Stimulated activated CD4-positive, alpha-beta T cell treated with anti-CD3 and anti-CD28 coated beads, Interleukin-4, amount 100 ng/mL, for 1 hour (primary cell): ENCODE results near the gene SNRPA.
"Not testable (repeated sequence)": the region's sequence is repeated elsewhere in the genome, so short reads cannot be mapped to it uniquely, and the experiment has no call there.

Source experiments
- DNase-seq: peaks from one replicate; pipeline ENCODE4 v3.0.0-alpha.2; 2020

SNRPA gene

DNA sequence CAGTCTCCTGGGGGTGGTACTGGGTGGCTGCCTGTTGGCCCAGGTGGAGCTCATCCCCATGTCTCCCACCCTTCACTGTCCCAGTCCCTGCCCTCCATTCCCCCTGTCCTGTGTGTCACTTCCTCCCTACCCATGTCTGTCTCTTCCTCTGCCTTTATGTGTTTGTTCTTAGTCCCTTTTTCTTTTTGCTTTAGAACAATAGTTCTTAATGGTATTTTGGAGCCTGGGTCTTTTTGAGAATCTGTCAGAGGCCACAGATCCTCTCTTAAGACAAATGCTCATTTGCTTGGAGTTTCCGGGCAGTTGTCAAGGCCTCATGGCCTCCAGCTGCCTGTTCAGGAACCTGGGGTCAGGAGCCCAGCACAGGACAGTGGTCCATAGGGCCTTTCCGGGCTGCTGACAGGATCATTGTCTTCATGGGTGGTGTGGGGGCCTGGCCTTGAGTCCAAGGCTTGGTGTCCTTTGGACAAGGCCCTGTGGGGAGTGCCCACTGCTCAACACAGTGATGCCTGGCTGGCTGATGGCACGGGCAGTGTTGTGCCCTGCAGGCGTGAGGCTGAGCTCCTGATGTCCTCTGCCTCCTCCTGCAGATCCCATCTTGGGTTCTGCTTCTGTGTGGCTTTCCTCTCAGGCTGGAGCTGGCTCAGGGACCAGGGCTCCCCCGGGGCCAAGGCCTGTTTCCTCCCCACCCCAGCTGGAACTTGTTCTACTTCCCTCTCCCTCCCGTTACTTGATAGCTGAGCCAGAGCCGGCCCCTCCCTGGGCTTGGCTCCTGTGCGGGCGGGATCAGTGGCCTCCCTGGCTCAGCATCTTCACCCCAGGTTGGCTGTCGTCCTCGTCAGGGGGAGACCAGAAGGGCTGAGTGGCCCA, 51.5 kb downstream of the SNRPA start:
- DNase-seq = no peak

DNA sequence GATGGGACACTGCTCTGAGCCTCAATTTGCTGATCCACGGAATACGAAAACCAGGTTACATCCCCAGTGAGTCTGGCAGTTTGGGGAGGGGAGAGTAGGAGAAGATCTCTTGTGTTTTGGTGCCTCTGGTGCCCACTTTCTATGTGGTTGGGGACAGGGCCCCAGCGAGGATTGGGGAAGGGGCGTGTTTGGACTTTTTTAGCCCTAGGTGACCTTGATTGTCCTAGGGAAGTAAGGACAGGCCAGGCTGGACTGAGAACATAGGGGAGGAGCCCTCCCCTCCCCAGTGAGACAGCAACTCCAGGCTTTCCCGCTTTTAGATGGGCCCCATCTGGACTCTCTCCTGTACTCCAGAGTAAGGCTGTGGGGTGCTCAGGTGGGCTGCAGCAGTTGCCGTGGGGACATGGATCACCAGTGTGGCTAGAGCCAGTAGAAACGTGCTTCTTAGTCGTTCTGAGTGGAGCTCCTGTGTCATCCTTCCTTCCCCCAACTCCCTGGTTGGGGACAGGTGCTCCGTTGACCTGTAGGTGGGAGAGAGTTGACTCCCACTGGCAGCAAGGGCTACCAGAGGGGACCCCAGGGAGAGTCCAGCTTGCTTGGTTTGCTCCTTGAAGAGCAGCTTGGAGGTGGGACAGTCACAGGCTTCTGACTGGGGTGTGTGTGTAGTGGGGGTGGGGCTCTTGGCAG, 52.3 kb downstream of the SNRPA start:
- no peak for DNase-seq

DNA sequence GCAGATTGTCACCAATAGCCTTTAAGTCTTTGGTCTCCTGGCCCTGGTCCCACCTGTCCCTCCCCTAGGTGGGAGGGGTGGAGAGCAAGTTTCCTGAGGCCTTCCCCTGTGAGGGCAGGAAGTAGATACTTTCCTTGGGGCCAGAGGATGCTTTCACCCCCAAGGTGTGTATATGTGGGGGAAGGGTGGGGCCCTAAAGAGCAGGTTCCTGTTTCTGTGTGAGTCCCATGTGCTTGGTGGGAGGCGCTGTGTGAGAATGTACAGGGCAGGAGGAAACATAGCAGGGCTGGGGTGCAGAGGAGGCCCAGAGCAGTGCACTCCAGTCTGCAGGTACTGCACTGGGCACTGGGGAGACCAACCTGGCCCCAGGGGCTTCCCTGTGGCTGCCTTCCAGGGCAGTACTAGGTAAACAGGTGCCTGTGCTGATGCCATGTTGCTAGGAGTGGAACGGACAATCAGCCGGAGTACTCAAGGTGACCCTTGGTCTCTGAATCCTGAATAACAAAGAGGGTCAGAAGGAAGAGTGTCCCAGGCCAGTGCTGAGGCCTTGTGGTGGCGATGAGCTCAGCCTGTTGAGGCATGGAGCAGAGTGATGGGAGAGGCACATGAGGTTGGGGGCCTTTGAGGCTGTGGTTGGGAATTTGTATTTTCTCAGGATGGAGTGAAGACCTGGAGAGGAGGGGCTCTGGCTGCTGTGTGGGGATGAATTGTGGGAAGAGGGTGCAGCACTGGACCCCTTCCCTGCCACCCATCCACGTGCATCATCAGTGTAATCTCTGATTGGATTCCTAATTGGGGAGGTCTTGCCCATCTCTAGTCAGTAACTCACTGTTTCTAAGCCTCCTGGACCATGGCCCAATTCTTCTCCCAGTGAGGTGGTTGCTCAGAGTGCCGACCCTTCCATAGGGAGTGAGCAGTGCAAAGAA, 53.1 kb downstream of the SNRPA start:
- DNase-seq = peak; percentile 46

DNA sequence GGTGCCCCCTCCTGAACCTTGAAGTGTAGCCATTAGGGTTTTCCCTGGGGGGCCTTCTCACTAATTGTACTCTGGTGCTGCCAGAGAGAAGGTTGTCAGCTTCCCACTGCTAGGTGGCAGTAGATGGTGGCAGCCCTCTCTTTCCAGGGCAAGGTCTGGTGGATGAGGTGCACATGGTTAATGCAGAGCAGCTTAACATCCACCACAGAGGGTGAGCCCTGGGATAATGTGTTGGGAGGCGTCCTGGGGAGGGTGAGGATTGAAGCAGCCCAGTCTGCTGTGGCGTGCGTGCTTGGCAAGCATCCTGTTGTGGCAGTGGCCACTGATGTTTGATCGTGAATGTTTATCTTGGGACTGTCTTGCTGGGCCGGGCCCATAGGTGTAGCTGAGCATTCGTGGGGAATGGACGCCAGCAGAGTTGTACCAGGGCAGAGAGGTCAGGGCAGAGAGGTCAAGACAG, 53.8 kb downstream of the SNRPA start:
- DNase-seq = no peak

DNA sequence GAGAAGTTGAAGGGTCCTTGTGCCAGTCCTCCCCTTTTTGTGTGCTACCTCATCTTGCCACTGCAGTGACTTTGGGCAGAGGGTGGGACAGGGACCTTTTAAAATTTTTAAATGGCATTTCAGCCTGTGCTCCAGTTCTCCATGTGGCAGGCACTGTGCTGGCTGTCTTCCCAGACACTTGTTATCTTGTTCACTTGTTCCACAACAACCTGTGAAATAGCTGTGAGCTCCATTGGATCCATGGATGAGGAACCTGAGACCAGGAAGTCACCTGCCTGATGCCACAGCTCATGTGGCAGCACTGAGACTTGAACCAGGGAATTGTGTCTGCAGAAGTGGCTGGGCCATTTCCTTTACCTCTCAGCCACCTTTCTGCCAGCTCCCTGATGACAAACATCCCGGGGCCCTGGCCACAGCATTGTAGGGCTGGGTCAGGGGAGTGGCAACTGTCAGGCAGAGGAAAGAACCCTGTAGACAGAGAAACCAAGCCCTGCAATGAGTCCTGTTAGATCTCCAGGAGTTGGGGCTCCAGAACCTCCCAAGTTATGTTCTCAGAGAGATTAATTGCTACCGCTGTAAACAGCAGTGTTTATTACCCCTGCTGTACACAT, 54.4 kb downstream of the SNRPA start:
- no peak for DNase-seq

DNA sequence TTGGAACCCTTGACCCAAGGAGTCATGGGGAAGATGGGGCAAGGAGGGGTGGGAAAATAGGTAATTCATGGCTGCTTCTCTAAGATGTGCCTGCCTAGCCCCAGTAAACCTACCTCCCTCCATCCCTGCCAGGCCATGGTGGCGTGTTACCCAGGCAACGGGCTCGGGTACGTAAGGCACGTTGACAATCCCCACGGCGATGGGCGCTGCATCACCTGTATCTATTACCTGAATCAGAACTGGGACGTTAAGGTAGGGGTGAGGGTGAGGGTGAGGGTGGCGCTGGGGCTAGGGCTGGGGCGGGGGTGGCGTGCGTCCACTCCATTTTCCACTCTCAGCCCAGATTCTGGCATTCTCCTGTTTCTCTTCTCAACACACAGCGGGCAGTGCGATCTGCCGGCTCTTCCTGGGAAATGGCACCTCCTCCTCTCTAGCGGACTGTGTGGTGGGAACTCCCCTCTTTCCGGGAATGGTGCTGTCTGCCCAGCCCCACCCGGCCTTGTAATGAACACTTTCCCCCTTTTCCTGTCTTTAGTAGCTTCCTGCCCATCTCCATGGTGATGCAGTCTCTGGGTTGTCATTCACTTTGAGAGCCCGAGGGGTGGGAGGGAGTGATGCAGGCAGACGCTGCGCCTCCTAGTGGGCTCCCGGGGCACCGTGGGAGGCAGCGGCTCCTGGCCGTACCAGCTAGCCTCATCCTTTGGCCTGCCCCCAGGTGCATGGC, 55.6 kb downstream of the SNRPA start:
- DNase-seq = peak; percentile 79

DNA sequence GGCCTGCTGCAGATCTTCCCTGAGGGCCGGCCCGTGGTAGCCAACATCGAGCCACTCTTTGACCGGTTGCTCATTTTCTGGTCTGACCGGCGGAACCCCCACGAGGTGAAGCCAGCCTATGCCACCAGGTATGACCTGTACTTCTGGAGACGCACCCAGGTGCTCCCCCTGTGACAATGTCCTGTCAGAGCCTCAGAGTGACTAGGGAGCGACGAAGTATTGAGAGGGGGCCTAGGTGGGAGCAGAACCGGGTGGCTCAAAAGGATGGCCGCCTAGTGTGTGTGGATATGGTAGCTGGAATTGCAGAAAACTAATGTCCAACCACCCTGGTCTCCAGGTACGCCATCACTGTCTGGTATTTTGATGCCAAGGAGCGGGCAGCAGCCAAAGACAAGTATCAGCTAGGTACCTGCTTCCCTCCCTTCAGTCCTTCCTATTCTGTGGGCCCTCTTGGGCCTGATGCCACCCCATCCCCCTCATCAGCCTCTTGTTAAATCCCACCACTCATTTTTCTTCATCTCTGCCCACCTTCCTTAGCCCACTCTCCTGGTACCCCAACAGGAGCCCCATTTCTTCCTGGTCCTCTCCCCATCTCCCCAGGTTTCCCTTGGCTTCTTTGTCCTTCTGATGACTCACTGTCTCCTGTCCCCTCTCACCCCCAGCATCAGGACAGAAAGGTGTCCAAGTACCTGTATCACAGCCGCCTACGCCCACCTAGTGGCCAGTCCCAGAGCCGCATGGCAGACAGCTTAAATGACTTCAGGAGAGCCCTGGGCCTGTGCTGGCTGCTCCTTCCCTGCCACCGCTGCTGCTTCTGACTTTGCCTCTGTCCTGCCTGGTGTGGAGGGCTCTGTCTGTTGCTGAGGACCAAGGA, 56.4 kb downstream of the SNRPA start:
- DNase-seq = no peak

DNA sequence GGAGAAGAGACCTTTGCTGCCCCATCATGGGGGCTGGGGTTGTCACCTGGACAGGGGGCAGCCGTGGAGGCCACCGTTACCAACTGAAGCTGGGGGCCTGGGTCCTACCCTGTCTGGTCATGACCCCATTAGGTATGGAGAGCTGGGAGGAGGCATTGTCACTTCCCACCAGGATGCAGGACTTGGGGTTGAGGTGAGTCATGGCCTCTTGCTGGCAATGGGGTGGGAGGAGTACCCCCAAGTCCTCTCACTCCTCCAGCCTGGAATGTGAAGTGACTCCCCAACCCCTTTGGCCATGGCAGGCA, 57.0 kb downstream of the SNRPA start:
- no peak for DNase-seq

DNA sequence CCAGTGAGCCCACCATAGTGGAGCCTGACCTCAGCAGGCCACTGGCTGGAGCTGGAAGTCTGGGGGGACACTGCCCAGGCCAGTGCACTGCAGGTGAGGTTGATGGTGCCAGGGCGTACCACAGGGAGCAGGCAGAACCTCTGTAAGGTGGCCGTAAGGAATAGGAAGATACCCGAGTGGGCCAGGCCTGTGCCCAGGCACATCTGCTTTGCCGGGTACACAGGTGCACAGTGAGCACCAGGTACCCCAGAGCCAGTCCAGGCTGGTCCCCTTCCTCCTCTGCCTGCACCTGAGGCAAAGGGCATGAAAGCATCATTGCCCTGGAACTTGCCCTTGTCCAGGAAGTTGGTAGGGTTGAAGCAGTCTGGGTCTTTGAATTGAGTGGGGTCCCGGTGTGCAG, 57.5 kb downstream of the SNRPA start:
- no peak for DNase-seq

DNA sequence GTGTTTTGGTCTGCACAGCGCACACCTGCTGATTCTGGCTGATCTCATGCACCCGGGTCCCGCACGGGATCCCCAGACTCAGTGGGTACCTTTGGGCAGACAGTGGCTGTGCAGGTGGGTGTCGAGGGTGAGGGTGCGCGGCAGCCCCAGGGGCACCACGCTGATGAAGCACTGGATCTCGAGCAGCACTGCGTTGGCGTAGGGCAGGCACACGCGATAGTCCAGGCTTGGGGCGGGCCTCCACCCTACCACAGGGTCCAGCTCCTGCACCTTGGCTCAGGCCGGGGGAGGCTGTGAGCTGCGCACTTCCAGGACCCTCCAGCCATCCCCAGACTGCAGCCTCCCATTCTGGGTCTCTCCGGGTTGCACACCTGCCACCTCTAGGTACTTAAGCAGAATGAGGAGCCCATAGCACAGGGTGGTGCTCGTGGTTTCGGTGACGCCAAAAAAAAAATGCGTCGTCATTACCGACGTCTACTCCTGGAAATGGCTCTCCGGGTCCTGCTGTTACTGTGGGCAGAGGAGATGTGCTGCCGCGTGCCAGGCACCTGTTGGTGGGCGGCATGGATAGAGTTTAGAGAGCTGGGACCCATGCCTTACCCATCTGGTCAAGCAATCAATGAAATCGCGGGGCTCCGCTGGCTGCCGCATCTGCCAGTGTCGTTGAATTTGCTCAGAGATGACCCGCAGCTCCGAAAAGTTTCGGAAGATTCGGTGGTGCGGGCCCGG, 58.5 kb downstream of the SNRPA start:
- DNase-seq = no peak

DNA sequence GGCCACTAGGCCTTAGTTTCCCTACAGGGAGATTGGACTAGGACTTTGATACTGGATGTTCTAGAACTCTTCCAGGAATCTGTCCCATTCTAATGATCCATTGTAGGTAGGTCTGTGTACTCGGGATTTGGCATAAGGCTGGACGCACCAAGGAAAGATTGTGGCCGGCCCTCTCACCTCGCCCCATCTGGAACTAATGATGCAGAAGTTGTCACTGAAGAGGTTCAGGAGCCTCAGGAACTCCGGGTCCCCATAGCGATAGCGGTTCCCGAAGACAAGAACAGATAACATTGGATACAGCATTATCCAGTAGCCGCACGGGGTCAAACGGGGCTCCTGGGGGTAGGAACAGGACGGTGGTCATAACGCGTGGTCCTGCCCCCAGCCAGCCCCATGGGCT, 59.2 kb downstream of the SNRPA start:
- DNase-seq = no peak

DNA sequence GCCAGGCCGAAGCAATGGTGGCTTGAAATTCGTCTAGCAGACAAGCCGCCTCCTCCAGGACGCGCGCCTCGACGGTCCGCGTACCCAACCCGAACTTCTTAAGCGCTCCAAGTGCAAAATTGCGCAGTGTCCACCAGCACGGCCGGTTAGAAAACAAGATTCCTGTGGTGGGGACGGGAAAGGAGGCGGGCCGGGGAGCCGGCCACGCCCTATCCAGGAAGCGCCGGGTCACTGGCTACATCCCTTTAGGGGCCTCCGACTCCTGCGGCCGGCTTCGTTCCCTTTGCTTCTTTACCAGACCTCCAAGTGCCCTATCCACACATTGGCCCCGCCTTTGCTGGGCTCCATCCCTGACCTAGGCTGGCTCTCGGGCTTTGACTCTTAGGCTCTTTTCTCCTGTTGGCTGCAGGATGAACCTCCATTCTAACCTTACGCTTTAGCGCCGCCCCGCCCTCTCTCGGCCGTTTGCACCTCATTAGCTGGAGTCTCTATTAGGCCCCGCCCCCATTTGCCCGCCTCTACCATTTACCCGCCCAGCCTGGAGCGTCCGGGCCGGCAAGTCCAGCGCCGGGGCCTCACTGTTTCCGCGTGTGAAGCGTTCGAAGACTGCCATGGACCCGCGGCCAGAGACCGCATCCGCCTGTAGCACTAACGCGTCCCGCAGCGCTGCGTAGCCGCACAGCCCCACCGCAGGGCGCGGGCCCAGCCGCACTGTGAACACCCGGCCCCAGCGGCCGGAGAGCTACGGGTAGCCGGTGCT, 59.8 kb downstream of the SNRPA start:
- not testable (repeated sequence) for DNase-seq

DNA sequence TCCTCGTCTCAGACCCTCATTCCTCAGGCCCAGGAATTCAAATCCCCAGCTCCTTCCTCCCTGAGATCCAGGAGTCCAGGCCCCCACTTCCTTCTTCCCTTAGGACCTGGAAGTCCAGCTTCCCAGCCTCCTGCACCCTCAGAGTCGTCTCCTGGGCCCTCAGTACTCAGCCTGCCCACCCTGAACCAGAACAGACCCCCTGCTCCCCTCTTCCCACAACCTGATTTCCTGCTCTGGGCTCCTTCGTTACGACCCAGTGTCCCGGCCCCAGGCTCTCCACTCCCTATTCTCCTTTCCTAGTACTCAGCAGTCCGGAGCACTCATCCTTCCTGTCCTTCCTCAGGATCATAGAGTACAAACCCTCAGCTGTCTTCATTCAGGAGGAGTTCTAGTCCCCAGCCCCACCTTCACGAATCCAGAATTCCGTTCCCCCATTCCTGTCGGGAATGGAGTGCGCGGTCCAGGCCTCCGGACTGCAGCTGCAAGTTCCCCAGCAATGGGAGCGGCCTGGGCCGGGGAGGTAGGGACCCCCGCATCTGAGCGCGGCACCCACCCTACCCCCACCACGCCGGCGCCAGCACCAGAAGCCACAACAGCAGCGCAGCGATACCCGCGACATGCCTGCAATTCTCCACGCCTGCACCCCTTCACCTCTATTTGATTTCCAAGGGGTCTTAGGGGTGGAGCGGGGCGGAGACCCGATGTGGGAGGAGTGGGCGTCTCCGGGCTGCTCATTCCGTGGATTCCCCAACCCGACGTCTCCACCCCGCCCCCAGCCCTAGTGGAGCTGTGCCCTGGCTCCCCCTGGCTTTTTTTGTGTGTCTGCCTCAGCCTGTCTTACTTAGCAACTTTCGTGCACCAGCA, 60.7 kb downstream of the SNRPA start:
- peak; percentile 41 for DNase-seq

DNA sequence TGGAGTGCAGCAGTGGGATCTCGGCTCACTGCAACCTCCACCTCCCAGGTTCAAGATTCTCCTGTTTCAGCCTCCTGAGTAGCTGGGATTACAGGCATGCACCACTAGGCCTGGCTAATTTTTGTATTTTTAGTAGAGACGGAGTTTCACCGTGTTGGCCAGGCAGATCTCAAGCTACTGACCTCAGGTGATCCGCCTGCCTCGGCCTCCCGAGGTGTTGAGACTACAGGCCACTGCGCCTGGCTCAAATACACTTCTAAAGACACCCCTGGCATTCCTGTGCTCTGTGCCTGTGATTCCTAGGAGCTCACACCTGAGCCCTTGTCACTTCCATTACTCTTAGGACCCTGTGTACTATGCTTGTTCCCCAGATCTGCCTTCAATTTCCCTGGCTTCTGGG, 61.6 kb downstream of the SNRPA start:
- DNase-seq = not testable (repeated sequence)

DNA sequence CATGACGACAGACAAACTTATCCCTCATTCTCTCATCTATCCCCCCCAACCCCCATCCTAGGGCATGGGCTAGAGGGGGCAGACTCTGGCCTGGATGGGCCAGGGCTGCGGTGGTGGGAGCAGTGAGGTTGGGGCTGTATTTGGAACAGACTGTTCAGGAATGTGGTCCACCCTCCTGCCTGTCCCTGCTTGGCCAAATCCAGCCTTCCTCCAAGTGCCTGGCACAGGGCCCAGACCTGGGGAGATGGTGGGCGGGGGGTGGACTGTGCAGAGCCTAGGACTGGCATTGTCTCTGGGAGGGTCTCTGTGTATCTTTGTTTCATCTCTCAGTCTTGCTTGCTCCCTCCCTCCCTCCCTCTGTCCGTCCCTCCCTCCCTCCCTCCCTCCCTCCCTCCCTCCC, 62.2 kb downstream of the SNRPA start:
- DNase-seq = no peak
